ENCODE data around the gene CLCN7.

The CLCN7 gene

GRCh38 chr16:1429012-1429411 lies 45.8 kb downstream of the CLCN7 start:
- DNase-seq: no peak

GRCh38 chr16:1428511-1428910 lies 46.3 kb downstream of the CLCN7 start:
- peak; percentile 66 to 76 for DNase-seq

- no peak for DNase-seq
Observed at GRCh38 chr16:1427473-1428461, 47.1 kb downstream of the CLCN7 start.

- no peak for DNase-seq
Observed at GRCh38 chr16:1426734-1427471, 47.9 kb downstream of the CLCN7 start.

- no peak for DNase-seq
Observed at GRCh38 chr16:1425616-1426370, 49.0 kb downstream of the CLCN7 start.

GRCh38 chr16:1424028-1424427 lies 50.8 kb downstream of the CLCN7 start:
- DNase-seq: no peak

GRCh38 chr16:1422076-1422475 lies 52.8 kb downstream of the CLCN7 start:
- no peak for DNase-seq

GRCh38 chr16:1420111-1420539 lies 54.7 kb downstream of the CLCN7 start:
- DNase-seq: no peak

GRCh38 chr16:1416521-1416941 lies 58.3 kb downstream of the CLCN7 start:
- DNase-seq: no peak

- DNase-seq: peak; percentile 79 to 87
Observed at GRCh38 chr16:1414532-1415260, 60.1 kb downstream of the CLCN7 start, which contains the start of gene UNKL. UNKL (minus strand) TSS chr16:1414704; CDS start chr16:1414691, 13 bp downstream.

- peak; percentile 82 to 84 for DNase-seq
Observed at GRCh38 chr16:1413684-1414531, 60.9 kb downstream of the CLCN7 start.

GRCh38 chr16:1412847-1413246 lies 62.0 kb downstream of the CLCN7 start:
- DNase-seq: no peak

- DNase-seq: peak; percentile 99
Observed at GRCh38 chr16:1408171-1408837, 66.5 kb downstream of the CLCN7 start.

GRCh38 chr16:1407753-1408152 lies 67.1 kb downstream of the CLCN7 start:
- DNase-seq: no peak

- no peak for DNase-seq
Observed at GRCh38 chr16:1403733-1404132, 71.1 kb downstream of the CLCN7 start.

- DNase-seq: no peak
Observed at GRCh38 chr16:1403036-1403435, 71.8 kb downstream of the CLCN7 start.

GRCh38 chr16:1401758-1402154 lies 73.1 kb downstream of the CLCN7 start:
- DNase-seq: no peak

GRCh38 chr16:1401061-1401757 lies 73.6 kb downstream of the CLCN7 start:
- no peak for DNase-seq

- DNase-seq: no peak
Observed at GRCh38 chr16:1398826-1399581, 75.8 kb downstream of the CLCN7 start.

Measured in activated T-cell treated with anti-CD3 and anti-CD28 coated beads, Interleukin-2, amount 50 U/mL, for 48 hours (primary cell).